OCI-M2 (cell line): ENCODE results near the gene RPL36.

Experiments used
- DNase-seq: peaks from one replicate; lab custom pipeline; 2025; ENCODE audit not compliant: unreplicated experiment; lab: John Stamatoyannopoulos, UW

Gene RPL36

DNA sequence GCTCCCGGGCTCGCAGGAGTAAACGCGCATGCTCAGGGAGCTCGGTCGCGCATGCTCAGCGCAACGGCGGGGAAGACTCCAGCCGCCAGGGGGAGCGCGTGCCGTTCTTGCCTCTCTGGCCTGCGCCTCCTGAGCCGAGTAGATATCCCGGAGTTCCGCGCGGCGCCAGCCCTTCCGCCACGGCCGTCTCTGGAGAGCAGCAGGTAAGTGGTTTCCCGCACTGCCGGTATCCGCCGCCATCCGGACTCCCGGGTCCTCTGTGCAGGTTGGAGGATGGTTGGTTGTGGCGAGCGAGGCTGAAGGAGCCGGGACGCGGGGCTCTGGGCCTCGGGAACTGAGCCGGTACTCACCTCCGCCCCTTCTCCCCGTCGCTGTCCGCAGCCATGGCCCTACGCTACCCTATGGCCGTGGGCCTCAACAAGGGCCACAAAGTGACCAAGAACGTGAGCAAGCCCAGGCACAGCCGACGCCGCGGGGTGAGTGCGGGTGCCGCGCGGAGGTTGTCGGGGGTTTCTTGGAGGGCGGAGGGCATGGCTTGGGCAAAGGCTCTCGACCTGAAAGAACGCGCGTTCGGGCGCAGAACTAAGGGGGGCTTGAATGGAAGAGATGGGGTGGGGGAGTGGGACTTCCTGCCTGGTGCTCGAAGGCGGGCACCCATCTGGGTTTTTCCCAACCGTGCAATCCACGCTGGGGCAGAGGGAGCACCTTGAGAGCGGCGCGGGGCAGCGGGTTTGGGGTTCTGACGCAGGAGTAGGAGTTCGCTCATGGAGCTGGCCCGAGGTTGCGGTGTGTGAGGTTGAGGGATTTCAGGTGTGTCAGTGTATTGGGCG lies at the start of gene RPL36:
RPL36 (plus strand) TSS at position 171 of the 830 bp plus-strand sequence; CDS start at position 384, 213 bp downstream.
- DNase-seq: peak; percentile 87

DNA sequence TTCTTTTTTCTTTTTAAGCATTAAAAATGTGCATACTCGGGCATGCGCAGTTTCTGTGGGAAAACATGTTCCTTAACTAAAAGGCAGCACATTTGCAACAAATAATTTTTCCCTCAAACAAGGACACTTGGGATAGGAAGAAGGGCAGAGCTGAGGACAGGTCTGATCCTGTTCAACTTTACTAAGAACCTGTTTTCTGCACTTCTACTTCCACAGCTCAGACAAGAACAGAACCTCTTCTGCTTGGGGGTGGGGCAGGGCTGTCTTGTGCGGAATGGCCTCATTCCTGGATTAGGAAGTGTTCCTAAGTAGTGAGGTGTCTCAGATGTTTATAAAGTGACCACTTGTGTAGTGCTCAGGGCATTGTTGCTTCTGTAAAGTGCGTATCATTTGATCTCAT lies 48.9 kb upstream of the RPL36 start:
- no peak for DNase-seq

DNA sequence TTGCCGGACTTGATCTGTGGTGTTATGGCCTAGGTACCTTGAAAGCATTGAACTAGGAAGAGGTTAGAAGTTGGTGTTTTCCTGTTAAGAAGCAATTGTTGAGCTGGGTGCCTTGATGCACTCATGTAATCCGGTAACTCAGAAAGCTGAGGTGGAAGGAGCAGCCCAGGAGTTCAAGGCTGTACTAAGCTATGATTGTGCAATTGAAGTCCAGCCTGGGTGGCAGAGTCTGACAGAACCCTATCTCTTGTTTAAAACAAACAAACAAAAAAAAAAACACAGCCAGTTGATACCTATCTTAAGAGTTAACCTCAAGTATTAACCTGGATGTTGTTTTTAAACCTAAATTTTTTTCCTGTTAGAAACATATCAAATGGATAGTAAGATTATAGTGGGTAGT lies 47.9 kb upstream of the RPL36 start:
- DNase-seq: no peak

DNA sequence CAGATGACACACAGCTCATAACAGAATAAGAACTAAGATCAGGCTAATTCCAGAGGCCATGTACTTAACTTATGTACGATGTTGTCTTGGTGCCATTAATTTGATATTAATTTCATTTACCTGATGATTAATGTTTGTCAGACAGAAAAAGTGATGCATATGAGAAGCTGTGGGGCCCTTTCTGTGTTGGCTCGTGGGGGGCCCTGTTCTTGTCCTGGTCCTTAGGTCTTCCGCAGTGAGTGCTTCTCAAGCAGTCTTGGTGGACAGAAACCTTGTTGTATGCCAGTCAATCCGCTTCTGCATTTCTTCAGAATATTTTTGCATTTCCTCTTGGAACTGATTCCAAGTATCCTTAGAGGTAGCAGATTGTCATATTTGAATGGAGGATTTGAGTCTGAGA lies 47.0 kb upstream of the RPL36 start:
- DNase-seq: no peak

DNA sequence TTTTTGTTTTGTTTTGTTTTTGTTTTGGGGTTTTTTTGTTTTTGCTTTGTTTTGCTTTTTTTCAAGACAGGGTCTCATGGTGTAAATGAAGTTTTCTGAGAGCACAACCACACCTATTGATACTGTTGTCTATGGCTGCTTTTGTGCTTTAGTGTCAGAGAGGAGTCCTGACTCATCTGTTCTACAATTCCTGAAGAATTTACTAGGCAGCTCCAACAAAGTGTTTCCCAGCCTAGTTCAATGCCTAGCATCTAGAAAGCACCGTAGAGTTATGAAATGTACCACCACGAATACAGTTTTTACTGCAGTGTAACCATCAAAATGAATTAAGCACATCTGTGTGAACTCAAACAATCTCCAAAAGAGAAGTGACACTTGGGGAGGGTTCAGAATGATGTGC lies 46.1 kb upstream of the RPL36 start:
- DNase-seq: no peak

DNA sequence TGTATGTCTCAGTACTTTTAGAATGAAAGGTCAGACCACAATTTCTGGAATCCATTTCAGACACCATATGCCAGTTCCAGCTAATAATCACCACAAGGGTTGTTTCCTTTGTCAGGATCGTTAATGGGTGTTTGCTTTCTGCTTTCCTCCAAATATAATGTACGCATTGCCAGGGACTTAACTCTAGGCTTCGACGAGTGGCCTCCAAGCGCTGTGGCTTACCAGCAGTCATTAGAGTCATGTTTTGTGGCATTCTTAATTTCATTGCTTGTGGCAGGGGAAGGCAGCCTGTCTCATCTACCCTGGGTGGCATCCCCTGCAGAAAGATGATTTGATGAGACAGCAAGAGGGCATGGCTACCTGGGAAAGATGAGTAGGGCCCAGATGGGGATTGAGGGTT lies 44.7 kb upstream of the RPL36 start:
- no peak for DNase-seq

DNA sequence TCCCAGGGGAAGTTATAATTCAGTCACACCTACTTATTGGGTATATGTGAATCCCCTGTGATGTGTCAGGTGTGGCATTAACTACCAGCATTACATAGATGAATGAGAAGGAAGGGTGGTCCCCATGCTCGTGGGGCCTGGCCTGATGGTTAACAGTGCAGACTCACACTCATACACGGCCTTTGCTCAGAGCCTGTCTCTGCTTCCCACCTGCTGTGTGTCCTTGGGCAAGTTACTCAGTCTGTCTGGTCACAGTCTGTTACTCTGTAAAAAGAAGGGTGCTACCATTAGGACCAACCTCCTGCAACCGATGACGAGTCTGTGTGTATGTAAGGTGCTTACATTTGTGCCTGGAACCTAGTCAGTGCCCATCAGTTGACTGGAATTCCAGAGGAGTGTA lies 43.4 kb upstream of the RPL36 start:
- DNase-seq: no peak

DNA sequence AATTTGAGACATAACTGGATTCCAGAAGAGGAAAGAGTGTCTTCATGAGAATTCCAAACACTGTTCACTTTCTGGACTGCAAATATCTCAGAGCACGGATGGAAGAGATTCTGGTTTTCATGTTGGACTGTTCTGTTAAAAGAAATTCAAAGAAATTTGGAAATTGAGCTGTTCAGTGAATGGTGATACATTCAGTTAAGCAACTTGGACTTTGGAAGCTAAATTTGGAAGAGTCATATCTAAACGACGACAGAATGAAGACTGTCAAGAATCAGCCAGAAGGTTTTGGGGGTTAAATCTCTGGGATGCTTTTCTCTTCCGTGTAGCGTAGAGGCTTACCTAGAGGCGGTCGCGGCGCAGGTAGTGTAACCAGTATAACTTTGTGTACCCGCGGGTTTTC lies 41.6 kb upstream of the RPL36 start:
- DNase-seq: no peak

DNA sequence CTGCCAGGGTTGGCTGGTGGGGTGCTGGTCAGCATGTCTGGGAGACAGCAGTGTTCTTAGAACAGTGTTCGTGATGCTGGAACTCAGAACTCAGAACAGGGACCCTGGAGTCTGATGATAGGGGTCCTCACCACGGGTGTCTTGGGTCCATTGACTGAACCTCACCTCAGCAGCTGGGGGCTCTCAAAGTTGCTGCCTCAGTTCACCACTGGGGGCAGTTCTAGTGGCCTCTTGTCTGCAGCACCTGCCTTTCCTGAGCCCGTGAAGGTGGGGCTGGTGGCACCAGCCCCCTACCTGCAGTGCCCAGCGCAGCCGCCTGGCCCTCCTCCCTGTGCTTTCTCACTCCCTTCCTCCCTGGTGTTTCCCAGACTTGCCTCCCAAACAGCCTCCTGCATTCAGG lies 38.7 kb upstream of the RPL36 start:
- no peak for DNase-seq

DNA sequence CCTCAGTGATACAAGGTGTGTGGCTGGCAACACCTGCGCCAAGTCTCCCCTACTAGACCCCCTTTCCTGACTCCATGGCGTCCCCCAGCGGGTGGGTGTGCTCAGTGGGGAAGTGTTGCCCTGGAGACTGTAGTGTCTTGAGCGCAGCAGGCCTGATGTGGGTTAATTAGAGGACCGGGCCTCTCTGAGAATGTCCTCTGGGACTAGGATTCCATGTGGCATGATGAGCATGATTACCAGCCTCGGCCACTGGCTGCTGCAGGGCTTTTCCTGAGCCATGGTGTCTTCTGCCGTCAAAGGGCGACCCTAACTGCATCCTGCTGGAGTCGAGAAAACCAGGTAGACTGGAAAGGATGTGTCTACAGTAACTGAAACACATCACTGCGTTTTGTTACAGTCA lies 37.8 kb upstream of the RPL36 start:
- no peak for DNase-seq

DNA sequence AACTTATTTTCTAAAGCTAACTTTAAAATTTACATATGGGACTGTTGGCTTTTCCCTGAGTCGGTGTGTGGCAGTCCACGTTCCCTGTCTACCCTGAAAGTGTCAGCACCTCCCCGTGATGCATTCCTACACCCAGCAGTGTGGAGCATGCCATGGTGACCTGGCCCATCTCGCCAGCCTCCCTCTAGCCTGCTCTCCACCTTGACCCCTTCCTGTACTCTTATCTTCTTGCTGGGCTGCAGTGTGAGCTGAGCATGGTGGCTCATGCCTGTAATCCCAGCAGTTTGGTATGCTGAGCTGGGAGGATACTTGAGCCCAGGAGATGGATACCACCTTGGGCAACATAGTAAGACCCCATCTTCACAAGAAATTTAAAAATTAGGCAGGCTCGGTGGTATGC lies 35.2 kb upstream of the RPL36 start:
- DNase-seq: no peak

DNA sequence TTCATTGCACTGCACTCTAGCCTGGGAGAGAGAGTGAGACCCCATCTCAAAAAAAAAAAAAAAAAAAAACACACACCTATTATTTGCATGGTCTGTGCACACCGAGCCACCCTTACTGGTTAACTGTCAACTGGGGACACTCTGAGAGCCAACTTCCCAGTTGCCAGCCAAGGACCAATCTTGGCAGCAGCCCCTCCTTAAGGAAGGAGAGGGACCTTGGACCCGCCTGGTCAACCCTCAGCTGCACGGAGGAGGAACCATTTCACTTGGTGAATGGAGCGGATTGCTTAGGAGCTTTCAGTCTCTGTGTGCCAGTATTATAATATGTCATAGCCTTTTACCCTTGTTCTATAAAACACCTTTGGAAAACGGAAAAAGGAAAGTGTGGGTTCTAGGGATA lies 34.7 kb upstream of the RPL36 start:
- no peak for DNase-seq

DNA sequence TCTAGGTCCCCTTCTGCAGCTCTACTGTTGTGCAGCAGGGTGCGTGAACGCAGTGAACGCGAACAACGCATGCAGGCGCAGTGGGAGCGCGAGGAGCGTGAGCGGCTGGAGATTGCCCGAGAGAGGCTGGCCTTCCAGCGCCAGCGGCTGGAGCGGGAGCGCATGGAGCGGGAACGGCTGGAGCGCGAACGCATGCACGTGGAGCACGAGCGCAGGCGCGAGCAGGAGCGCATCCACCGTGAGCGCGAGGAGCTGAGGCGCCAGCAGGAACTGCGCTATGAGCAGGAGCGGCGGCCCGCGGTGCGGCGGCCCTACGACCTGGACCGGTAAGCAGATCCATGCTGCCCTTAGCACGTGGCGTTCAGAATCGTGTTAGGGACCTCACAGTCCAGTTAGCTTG lies 28.6 kb upstream of the RPL36 start:
- DNase-seq: no peak

DNA sequence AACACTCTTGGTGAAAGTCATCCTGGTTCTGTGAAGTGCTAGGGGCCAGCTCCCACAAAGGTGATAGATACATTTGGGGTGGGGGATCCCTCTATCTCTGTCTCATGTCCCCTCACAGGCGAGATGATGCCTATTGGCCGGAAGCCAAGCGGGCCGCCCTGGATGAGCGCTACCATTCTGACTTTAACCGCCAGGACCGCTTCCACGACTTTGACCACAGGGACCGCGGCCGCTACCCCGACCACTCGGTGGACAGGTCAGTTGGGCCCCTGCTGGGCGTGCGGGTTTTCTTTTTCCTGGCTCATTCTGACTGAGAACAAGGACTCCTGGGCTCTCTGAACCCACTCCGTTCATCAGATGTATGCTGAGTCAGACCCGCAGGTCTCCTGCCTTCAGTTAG lies 26.2 kb upstream of the RPL36 start:
- DNase-seq: no peak

DNA sequence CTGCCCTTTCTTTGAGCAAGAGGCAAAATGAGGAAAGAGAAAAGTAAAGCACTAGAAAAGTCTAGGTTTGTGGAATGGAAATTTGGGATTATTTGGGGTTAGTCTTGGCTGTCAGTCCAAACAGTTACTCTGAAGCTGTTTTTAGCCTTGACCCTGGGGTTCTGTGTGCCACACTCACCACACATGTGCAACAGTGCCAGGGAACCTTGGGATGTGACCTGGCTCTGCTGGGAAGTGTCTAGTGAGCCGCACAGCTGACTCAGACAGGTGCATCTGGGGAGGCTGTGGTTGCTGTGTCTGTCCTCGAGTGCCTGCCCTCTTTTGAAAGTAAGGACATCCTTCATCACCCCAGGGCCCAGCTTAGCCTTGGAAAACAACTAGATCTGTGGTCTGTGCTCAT lies 25.6 kb upstream of the RPL36 start:
- DNase-seq: no peak

DNA sequence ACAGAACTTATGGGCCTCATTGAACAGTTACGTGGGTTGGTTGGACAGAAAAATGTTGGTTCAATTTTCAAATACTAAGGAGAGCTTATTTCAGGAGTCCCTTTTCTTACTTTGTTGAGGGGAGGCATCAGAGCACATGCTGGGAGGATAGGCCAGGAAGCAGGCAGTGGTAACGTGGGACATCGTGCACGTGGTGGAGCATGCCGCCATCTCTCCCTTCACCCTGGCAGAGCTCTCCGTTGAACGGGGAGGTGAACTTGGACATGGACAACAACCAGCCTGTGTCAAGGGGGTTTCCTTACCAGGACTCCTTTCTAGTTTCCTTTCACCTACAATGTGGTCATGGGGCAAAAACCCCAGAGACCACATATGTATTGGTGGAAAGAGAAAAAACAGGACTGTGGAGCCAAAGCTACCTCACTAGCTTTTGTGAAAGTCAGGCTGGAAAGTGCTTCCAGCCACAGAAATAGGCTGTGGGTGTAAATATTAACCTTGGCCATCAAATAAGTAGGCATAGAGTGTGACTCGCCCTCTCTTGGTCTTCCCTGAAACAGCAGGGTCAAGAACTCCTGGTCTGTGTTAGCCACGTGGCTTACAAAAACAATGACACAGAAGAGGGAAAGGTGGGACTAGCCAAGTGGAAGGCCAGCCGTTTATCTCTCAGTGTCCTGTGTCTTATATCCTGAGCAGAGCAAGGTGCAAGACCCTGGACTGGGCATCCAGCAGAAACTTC lies 24.1 kb upstream of the RPL36 start:
- no peak for DNase-seq

DNA sequence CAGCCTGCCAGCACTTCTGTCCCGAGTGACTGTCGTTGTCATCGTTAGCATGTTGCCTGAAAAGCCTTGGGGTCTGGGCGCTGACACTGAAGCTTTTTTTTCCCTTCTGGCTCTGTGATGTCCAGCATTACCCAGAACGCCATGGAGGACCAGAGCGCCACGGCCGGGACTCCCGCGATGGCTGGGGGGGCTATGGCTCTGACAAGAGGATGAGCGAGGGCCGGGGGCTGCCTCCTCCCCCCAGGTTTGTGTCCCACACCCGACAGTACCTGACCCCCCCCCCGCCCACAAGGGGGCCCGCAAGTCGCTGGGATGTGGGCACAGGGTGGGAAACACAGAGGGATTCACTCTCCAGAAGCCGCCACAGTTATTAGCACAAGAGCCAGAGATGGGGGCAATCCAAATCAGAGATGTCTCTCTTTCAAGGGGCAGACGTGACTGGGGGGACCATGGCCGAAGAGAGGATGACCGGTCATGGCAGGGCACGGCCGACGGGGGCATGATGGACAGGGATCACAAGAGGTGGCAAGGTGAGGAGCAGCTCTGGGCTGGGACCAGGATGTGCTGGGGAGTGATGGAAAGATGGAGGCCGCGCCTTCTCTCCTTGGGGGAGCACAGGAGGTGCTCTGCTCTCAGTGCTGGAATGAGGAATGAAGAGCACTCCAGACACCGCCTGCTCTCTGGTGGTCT lies 23.0 kb upstream of the RPL36 start:
- DNase-seq: no peak

DNA sequence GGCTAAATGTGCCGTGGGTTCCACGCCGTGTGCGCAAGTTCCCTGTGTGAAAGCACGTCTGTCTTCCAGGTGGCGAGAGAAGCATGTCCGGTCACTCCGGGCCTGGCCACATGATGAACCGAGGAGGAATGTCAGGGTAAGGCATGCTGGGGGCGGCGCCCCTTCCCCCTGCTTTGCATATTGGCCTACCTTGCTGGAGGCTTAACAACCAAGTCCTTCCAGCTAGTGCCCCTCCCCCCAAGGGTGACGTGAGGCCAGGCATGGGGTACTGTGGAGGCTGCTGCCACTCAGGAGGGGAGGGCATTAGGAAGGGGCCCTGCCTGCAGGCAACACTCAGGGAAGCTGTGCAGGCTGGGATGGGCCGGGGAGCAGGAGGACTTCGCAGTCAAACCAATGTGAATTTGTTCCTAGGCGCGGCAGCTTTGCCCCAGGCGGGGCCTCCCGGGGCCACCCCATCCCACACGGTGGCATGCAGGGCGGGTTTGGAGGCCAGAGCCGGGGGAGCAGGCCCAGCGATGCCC lies 22.3 kb upstream of the RPL36 start:
- DNase-seq: no peak

DNA sequence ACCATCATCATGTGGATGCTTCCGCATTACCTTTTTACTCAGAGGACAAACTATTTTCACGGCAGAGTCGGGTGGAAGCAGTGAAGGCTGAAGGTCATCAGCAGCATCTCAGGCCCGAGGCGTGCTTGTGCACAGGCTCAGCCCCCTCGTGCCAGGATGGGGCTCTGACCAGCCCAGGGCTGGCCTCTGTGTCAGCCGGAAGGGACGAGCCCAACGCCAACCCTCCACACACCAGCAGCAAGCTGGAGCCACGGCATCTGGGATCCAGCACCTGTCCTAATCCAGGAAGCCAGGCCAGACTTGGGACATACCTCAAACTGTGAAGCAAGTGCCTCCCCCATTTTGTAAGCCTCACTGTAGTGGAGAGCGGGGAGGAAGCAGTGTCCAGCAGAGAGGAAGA lies 20.9 kb upstream of the RPL36 start:
- DNase-seq: no peak

DNA sequence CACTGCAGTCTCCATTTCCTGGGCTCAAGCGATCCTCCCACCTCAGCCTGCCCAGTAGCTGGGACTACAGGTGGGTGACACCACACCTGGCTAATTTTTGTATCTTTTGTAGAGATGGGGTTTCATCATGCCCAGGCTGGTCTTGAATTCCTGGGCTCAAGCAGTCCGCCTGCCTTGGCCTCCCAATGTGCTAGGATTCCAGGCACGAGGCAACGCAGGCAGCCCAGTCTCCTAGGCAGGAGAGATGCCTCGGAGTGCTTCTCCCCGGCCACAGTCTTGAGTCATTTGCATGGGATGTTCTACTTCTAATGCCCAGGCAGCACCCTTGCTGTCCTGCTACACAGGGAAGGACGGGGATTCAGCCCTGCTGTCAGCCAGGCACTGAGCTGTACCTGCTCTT lies 18.5 kb upstream of the RPL36 start:
- DNase-seq: no peak

DNA sequence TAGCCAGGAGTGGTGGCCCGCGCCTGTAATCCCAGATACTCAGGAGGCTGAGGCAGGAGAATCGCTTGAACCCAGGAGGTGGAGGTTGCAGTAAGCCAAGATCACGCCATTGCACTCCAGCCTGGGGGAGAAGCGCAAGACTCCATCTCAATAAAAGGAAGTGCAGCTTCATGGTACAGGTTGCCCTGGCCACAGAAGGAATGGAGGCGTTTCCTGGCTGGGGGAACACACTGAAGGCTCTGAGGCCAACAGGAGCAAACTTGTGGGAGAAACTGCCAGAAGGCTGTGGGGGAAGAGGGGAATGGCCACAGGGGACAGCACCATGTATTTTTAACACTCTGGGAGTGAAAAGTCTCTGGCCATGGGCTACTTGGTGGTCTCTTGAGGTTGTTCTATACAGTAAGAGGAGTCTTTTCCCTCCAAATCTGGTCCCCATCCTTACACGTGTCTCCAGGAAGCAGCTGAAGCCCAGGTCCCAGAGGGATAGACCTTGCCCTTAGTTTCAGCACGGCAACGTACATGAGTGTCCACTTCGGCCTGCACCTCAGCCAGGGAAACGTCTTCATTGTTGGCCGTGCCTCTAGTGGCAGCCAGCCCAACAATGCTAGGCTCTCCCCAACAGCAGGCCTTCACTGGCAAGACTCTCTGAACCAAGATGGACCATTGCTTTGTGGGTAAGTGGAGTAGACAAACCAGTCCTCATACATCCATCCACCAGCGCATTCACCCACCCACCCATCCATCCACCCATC lies 17.2 kb upstream of the RPL36 start:
- no peak for DNase-seq
